ENCODE results near the gene CYYR1.

The CYYR1 gene

DNA sequence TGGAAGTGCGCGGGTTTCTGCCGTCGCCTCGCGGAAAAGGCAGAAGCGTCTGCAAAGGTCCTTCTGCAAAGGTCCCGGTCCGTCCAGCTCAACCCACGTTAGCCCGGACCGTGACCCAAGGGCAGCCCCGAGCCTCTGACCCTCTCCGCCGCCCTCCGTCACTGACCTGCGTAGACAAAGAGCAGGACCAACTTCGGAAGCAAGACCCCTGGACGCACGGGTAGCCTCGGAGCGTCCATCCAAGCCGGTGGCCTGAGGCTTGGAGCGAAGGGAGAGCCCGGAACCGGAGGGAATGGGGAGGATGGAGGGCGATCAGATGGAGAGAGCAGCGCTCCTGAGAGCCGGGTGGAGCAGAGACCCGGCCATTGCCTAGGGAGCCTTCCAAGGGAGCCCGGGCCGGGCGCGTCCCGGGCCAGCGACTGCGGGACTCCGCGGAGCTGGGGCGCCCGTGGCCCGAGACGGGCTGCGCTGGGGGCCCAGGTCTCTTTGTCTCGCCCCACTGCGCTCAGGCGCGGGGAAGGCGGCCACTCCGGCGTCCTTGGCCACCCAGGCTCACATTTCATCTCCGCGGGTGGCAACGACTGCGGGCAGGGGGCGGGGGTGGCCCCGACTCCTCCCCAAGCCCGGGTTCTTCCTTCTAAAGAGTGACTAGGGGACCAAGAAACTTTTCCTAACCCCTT, at the start of gene CYYR1:
Gene CYYR1 (minus strand): TSS at position 585 of the 680 bp plus-strand sequence. CDS start 346 bp downstream, at position 239.
- no peak for DNase-seq

DNA sequence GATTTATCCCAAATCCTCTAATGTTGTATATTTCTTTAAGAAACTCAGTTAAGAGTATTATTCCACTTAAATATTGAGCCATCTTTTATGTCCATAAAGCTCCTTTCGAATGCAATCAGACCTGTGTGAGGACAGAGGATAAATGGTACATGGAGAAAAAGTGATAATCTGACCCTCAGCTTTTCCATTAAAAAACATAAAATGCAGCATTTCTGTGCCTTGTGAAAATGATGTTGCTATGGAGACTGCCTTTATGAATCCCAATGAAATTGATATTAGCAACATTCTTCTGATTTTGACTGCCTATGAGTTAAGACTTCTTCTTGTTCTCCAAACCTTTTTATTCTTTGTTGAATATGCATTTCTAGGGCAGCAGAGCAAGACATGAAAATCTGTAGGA, 44.1 kb upstream of the CYYR1 start:
- DNase-seq: no peak

DNA sequence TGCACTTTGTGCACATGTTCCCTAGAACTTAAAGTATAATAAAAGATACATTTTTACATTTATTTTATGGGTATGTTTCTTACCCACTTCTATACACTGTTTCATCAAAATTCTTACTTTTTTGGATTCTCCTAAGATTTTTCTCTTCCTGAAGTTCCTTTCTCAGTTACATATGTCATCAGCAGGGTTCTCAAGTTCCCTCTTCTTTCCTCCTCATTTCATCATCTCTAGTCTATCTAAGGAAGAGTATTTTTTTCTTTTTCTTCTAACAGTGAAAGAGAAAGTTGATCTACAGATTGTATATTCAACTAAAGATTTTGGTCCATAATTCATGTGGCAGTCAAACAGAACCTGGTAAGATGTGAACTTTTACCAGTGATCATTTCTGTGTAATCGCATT, 41.2 kb upstream of the CYYR1 start:
- DNase-seq: no peak

DNA sequence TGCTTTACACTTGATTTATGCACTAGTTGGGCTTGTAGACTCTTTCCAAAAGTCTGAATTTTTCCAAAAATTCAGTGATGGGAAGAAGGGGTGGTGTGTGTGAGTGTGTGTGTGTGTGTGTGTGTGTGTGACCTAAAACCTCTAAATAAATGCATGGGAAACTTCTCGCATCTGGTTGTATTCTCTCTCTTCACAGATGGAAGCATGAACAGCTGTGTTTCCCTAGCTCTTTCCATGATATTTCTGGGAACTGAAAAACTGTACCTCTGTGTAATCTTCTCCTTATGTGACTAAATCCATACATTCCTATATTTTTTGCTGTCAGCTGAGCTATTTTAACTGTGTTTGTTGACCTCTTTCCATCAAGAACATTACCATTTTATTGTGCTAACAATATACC, 26.2 kb upstream of the CYYR1 start:
- no peak for DNase-seq

DNA sequence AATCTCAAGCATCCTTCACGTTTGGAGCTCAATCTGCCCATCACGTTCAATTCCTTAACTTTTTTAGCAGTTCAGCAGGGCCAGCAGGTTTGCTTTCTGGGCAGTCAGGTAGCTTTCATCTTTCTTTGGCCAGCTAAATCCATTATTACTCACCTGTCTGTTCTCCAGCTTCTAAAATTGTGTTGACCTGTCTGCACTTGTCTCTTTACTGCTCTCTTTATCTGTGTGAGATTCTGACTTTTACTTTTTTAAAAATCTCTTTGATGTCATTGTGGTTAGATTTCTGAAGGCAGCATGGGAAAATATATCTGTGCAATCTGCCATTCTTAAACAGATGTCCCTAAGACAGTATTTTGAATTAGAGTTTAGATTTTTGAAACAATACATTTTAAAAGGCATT, 24.9 kb upstream of the CYYR1 start:
- no peak for DNase-seq

DNA sequence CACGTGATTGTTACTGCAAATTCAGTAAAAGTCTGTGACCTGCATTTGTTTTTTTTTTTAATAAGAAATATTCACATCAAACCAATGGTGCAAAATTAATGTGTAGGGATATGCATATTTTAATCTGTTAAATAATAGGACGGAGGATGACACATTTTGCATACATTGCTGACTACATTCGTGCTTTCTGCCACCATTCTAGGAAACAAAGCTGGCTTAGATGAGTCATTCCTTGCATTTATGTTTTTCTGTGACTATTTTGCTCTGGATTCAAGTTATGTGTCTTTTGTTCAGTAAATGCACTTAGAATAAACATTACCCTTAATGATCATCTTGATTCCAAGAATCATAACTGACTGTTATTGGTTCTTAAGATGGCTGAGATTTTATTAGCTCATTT, 23.9 kb upstream of the CYYR1 start:
- DNase-seq: no peak

DNA sequence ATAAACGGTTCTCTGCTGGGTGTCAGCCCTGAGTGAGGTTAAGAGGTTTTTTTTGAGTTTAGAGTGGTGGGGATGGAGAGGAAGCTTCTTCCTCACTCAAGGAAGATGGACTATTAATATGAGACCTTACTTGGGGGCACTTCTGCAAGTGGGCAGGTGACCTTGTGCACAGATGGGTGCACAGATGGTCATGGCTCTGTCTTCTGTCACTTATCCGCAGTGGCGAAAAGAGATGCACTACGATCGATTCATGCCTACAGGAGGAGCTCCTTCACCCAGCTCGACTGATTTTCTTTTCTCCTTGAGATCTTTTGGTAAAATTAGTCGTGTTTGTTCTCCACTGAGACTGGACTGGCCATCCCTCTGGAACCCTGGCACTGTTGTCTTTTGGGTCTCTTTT, 22.9 kb upstream of the CYYR1 start:
- DNase-seq: no peak

DNA sequence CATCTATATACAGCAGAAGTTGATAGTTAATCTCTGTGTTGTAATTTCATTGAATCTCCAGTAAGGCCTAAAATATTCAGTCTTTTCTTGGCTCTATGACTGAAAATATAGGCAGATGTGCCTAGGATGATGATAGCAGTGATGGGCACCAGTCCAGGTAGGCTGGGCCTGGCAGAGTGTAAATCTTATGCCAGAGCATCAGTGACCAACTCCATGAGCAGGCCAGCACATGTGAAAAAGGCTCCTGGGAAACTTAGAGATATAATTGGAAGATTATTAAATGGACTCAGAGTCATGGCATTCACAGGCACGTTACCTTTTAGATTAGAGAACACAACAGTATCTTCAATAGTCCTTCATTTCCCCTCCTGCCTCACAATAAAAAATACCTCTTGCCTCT, 20.7 kb upstream of the CYYR1 start:
- DNase-seq: no peak

DNA sequence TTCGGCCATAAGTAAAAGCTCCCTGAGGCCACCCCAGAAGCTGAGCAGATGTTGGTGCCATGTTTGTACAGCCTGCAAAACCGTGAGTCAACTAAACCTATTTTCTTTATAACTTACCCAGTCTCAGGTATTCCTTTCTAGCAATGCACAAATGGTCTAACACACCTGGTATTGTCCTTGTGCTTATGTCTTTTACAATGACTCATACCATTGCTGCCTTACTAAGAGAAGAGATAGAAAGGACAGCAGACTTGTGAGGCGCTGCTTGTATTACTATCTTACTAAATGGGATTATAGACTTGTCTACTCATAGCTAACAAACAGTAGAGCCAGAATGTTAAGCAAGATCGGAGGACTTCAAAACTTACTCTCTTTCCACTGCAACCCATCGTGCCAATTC, 18.5 kb upstream of the CYYR1 start:
- DNase-seq: no peak

DNA sequence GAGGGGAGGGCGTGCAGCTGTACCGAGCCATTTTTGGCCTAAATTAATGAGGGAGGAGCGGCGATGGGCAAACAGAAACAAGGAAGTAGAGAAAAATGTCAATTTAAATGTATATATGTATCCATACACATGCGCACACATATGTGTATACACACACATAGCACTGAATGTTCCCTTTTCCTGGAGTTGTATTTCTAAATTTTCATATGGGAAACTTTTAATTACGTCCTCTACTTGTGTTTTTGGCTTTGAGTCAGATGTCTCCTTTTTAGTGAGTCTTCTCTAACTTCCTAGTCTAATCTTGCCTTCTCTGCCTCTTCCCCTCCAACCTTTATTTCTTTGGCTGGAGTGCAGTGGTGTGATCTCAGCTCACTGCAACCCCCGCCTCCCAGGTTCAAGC, 15.4 kb upstream of the CYYR1 start:
- no peak for DNase-seq

DNA sequence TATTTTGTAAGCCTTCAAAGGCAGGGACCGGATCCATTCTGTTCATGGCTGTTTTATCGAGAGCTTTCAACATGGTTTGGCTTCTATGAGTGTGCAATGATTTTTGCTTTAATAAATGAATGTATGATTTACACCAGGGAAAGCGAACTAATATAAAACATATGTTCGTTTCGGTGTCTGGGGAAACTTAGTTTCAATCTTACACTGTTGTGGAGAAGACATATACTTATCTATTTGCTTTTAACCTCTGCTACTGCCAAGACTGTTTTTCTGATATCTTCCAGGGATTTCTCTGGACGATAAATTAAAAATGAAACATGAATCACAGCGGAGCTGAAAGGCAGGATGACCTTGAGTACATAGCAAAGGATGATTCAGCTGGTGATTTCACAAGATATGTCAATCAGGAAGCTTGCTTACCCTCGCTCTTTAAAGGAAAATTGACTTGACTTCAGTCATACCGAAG, 14.7 kb upstream of the CYYR1 start:
- no peak for DNase-seq

DNA sequence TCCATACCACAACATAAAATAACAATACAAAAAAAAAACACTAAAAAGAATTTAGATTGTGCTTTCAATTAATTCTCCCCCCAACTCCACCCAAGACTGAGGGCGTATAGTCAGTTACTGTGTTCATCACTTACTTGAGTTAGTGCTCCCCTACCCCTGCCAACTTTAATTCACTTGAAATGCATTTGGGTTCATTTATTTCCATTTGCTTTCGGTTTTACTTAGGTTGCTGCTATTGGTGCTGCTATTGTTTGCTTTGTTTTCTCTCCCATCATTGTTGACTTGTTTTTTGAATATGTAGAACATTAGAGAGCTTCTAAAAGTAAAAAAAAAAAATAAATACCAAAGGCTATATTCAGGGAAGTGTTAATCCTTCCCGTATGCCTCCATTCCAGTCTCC, 10.7 kb upstream of the CYYR1 start:
- DNase-seq: no peak

DNA sequence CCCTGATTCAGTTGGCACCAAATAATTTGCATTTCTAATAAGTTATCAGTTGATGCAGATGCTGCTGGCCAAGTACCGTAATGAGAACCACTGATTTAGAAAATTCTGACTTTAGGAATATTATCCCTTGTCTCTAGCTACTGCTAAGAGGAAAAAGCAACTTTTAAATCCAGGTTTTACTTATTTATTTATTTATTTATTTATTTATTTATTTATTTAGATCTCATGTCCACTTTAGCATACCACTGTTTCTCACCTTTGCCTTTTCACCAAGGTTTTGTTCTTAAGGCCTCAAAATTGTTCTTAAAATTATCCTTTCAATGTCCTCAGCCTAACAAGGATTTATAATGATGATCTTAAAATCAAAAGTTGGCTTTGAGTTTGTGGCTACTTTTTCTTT, 8.7 kb upstream of the CYYR1 start:
- DNase-seq: no peak

DNA sequence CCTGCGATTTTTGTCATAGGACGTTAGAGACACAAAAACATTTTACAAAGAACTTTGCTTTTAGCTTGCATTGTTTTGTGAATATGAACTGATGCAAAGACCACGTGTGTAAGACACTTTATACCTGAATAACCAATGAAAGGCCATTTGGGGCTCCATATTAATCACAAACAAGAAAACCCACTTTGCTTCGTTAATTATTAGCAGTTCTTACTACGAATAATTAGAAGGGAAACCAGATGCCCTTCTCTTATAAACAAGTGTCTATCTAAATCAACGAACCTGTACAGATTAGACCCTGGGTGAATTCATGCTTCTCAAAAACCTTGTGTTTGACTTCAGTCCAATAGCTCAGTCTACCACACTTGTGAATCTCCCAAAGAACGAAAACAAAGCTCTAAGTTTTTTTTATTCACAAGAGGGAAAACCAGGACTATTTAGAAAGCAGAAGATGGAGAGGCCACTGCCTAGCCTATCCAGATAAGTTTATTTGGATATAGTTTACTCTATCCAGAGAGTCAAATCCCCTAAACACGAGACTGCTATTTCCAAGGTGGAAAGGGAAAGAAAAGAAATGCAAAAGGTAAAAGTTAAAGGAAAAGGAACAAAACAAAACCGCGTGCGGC, 897 bp downstream of the CYYR1 start:
- no peak for DNase-seq

DNA sequence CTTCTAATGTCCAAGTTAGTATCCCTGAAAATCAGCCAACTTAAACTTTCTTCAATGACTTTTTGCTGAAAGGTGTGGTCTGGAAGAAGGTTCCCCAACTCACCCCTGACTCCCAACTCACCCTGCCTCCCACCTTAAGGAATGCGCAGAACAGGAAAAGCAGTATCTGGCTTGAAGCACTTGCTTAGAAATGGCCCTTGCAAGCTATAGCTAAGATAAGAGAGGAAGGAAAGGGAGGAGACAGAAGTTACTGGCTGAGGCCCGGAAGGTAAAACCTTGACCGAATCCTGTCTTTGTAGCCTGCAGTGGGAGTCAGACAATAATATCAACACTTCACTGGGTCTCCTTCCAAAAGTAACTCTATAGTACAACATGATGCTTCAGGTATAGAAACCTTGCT, 2.9 kb downstream of the CYYR1 start:
- DNase-seq: no peak

DNA sequence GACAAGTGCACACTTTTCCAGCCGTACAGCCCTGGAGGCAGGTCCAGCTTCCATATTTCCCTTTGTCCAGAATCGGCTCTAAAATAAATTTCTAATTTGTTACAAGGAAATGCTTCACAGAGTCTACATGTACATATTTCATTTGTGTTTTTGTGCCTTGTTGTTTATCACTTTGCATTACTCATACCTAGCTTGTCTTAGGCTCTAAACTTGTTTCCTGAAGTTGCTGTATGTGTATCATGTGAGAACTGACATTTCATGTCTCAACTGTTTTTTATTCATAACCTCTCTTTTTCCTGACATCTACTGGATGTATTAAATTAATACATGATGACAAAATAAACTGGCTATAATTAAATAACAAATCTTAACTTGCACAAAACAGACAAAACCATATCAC, 7.5 kb downstream of the CYYR1 start:
- no peak for DNase-seq

DNA sequence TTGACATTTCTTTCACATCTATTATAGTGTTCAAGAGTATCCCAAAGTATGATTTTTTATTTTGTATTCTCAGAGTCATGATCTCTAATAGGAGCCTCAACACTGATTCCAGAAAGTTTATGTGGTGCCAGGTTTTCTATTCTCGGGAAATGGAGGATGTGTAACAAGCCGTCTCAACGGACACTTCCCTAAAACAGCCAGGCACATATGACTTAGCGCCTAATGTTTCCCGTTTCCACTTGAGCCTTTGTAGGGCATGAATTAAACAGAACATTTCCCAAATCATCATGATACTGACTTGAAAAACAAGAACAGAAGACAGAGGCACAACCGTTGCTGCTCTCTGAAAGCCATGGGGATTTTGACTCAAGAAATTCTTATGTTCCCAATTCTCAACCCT, 8.0 kb downstream of the CYYR1 start:
- DNase-seq: no peak

DNA sequence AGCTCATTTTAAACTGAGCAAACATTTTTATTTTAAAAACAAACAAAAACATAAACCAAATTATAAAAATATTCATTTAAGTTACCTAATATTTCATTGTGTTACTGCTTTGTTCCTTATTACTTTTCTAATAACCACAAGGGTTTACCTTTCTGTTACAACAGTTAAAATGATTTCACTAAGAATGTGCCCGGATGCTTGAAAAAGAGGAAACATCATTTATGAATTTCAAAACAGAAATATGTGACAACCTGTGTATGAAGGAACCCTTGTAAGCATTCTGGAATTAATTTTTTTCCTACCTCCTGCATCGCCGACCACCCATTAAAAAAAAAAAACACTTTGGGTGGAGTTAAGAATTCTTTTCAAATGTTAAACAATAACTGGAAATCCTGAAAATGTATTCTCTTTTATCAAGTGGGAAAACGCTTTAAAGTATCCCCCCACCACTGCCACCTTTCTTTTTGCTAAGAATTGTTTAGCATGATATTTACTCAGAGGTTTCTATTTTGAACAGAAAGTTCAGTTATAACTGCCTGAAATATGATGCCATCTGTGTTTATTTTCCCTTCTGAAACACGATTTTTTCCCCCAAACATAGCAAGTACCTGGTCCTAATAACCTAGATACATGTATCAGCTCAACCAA, 9.1 kb downstream of the CYYR1 start:
- no peak for DNase-seq

DNA sequence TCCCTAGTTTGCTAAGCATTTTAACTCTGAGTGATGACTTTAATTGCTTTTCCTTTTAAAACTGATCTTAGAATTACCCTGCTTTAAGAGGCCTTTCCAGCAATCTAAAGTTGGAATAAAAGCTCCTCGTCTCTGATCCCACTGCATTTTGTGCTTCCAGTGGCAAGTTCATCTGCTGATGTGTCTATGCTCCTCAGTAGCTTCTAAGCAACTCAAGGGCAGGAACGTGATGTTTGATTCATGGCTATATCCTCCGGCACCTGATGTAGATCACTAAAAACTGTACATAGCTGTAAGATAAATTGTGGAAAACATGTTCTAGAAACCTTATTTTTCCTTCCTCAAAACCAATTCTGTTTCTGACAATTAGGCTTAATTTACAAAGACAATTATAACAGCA, 12.5 kb downstream of the CYYR1 start:
- no peak for DNase-seq

DNA sequence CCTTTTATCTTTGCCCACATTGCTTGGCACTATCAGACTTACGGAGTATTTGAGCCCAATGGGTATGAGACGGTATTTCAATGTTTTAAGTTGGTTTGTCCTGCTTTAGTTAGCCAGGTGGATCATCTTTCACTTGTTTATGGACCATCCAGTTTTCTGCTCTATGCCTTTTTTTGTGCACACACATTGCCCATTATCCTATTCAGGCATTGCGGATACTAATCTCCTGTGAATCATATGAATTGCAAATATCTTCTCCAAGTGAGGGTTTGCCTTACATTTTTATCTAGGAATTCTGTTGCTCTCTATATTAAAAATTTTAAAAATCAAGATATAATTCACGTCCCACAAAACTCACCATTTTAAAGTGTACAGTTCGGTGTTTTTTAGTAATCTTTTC, 14.0 kb downstream of the CYYR1 start:
- no peak for DNase-seq

DNA sequence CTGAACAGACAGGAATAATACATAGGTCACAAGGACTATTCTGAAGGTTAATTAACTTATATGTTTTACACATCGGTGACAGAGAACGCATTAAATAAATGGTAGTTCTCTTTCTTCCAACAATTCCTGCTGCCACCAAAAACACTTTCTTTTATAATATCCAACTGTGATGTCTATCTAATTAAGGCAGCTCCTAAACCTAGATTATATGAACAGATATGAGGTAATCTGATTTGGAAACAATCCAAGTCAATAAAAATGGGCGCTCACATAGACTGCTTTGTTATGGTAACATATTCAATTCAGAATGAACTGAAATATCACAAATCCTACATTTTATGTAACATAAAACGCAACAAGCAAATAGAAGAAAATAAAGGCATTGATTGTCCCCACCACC, 16.0 kb downstream of the CYYR1 start:
- no peak for DNase-seq

DNA sequence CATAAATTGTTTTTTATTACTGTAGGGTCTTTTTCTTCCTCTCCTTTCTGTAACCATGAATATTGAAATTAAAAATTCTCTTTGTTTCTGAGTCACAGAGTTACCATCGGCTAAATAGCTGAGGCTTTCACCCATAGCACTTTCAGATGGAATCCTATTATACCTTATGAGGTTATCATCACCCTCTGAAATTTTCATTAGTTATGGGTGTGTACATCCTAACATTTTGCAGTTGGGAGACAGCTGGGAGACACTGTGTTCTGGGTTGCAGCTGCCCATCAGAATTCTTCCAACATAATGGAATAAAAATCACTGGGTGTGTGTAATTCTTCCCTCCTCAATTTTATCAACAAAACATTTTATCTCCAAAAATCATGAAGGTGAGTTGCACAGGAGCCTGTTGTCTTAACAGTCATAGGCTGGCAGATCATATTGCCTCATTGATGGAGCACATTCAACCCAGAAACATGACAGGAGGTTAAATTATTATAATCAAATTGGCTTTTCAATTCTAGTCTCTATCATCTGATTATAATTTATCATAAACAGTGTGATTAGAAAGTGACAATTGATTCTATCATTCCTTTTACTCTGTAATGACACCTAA, 17.4 kb downstream of the CYYR1 start:
- DNase-seq: no peak

DNA sequence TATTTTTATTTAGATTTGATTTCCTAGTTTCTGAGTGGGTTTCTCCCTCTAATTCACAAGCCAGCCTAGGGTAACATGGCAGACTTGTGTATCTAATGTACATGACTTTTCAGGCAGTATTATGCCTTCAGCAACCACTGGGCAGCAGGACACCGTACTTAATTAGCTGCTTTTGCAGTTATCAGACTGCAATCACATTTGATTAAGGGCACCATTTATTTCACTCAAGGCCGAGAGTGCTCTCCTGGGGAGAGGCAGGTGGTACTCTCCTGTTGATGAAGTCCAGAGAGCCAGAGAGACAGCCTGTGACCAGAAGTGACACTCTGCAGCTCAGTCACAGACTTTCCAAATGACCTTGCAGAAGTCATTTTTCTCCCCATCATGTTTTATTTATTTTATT, 18.7 kb downstream of the CYYR1 start:
- DNase-seq: no peak

DNA sequence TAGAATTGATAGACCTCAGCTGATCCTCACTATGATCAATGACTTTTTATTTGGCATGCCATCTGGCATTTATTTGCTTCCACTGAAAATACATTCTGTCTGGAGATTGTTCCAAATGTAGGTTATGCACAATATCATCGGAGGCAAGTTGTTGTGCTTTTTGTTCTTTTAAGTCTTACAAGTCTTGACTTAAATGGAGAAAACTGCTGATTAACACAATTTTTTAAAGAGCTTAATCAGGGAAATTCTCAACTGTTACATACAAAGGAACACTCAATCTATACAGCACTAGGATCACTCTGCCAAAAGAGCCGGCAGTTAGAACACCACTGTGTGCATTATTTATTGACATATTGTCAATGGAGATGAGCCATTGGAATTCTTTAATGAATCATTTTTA, 19.2 kb downstream of the CYYR1 start:
- DNase-seq: no peak

Measured in cerebellar nuclear complex (tissue), 1 donor.